GM19193 (cell line): Measurements from ENCODE around the gene ZNF618.

Experiments
- POLR2A ChIP-seq: IDR thresholded peaks from 4 replicates; pipeline ENCODE4 v1.6.1; 2011; ENCODE audit not compliant: insufficient read depth, insufficient read length; ENCODE audit errors: extremely low read depth

The ZNF618 gene

DNA sequence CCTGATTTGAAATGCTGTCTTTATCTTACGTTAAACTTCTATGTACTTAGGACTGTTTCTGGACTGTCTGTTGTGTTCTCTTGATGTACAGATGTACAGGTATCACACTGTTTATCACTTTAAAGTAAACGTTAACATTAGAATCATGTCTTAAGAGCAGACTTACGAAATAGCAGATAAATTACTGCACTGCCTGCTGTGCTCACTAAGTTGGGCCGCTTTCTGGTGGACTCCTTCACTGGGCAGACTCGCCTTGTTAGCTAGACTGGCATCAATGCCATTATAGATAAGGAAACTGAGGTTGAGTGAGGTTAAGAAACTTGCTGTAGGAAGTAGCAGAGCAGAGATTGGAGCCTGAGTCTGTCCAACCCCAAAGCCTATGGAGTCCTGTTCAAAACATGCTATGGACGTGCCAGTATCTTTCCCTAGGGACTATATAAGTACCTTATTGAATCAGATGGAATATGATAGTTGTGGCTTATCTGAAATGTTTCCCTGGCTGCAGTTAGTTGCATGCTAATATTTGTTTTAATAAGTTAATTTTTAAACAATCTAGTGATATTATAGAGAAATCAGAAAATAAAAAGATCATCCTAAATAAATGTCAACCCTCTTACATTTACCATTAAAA lies 16.9 kb downstream of the ZNF618 start:
- no peak for TF ChIP-seq POLR2A

DNA sequence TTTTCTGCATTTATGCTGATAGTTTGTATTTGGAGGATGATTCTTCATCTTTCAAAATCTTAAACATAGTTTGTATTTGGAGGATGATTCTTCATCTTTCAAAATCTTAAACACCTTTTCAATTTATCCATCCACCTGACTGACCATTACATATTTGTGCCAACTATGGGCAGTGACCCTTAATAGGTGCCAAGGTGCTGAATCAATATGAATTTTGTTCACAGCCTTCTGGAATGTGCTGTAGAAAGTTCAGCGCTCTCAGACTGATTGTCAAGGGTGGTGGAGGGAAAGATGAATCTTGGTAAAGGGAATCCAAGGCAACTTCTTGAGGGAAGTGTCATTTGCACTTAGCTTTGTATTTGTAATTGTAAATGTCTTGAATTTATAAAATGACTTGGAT lies 18.1 kb downstream of the ZNF618 start:
- no peak for TF ChIP-seq POLR2A

DNA sequence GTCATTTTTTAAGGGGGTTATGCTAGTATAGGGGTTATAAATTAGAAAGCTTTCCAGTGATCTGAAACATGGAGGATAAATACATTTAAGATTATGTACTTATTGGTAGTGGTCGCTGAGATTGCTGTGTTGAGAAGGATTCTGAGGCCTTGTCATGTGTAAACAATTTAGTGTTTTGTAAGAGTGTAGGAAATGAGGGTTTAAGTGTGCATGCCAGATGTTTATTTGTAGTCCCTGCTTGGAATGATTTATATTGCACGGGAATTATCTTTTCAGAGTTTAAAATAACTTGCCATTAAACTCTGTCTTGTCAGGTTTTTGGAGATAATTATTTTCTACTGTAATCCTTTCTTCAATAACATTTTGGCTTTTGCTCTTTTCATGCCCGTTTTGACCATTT lies 19.4 kb downstream of the ZNF618 start:
- no peak for TF ChIP-seq POLR2A

DNA sequence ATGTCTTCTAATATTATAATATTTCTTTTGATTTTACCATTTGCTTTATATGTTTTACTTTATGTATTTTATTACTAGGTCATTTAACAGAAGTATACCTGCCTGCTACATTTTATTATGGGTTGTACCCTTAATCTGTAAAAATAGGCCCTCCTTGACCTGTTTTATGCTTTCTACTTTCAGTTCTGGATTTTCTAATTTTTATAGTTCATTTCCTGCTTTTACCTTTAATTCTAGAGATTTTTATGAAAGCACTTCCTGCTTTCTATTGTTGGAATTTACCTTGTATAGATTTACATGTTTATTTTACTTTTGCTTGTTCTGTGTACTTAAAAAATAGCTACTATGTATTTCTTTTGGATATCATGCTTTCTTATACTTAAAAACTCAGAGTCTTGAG lies 20.6 kb downstream of the ZNF618 start:
- TF ChIP-seq POLR2A, result no peak

DNA sequence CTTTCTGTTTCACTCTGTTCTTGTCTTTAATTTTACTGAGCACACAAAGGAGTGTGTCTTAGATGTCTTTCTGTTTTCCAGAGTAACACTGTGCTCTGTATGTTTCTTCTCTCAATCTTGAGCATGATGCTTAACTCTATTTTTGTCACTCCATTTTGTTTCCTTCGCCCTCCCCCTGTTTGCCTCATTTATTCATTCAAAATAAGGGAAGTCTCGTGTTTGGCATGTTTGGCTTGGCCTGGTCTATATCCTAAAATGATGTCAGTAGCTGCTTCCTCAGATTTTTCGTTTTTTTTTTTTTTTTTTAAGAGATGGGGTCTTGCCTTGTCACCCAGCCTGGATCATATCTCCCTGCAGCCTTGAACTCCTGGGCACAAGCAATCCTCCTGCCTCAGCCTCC lies 22.0 kb downstream of the ZNF618 start:
- TF ChIP-seq POLR2A, result no peak

DNA sequence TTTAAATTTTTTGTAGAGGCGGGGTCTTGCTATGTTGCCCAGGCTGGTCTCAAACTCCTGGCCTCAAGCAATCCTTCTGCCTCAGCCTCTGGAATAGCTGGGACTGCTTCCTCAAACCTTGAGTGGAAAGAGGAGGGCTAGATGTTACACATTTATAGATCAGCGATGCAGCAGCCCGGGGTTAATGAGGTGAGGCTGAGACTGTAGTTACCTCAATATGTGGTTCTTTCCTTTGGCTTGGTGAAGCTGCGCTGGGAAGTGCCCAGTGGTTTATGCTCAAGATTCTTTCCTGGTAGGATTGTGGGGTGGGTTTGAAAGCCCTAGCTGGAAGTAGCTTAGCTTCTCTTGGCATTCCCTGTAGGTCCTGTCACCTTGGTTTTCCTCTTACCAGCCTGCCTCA lies 22.5 kb downstream of the ZNF618 start:
- no peak for TF ChIP-seq POLR2A

DNA sequence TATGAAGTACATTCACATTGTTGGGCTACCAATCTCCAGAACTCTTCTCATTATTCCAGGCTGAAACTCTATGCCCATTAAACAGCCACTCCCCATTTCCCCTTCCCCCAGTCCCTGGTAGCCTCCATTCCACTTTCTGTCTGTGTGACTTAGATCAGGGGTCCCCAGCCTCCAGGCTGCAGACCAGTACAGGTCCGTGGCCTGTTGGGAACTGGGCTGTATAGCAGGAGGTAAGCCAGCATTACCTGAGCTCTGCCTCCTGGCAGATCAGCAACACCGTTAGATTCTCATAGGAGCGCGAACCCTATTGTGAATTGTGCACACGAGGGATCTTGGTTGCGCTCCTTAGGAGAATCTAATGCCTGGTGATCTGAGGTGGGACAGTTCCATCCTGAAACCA lies 23.1 kb downstream of the ZNF618 start:
- no peak for TF ChIP-seq POLR2A

DNA sequence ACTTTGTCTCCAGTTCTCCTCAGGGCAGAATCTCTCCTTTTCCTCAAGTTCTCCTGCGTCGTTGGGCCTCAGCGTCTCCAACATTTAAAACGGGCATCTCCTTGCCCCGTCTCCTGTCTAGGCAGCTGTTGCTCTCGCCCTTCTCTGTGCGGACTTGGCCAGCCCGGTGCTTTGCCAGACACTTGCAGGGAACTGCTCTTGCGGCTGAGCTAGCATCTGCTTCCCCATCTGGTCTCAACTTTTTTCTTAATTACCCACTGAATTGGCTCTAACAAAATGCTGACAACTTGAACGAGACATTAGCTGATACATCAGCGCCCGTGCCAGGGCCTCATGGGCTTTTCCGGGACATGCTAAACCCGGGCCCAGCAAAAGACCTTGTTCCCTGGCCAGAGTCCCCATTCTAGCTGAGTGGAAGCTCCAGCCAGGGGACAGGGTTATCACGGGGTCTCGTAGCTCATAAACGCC lies 25.1 kb downstream of the ZNF618 start:
- TF ChIP-seq POLR2A, result no peak

DNA sequence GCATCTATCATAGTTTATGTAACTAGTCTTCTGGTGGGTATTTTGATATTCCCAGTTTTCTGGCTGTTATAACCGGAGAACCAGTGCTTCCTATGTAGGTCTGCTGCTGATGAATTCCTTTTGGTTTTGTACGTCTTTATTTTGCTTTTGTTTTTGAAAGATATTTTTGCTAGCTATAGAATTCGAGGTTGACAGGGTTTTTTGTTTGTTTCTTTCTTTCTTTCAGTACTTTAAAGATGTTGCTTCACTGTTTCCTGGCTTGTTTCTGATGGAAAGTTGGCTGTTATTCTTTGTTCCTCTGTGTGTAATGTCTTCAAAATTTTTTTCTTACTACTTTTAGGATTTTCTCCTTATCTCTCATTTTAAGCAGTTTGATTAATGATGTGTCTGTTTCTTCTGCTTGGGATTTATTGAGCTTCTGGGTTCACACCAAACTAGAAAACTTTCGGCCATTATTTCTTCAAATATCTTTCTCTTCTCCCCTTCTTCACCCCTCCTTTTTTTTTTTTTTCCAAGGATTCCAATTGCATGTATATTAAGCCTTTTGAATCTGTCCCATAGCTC lies 27.5 kb downstream of the ZNF618 start:
- TF ChIP-seq POLR2A, result no peak

DNA sequence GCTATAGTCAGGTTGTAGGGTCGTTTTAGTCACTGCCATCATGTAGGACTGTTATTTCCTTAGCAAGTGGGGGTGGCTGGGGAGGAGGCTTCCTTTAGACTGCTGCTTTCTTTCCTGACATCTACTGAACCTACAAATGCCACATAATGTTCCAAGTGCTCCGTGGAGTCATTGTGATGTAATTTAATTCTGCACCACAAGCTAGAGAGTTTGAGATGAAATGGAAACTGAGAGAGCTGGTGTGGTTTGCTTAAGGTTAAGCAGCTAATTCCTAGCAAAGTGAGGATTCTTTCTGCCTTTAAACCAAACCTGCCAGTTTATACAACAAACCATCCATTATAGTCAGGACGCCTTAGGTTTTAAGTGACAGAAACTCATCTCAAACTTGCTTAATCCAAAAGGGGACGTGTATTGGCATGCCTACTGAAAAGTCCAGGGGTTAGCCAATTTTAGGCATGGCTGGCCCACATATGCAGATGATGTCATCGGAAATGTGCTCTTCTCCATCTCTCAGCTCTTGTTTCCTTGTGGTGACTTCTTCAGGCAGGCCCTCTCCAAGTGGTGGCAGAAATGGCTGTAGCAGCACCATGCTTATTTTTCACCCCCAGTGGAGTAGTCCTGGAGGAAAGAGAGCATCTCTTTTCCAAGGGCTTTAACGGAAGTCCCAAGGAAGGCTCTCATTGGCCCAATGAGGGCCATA lies 30.5 kb downstream of the ZNF618 start:
- no peak for TF ChIP-seq POLR2A

DNA sequence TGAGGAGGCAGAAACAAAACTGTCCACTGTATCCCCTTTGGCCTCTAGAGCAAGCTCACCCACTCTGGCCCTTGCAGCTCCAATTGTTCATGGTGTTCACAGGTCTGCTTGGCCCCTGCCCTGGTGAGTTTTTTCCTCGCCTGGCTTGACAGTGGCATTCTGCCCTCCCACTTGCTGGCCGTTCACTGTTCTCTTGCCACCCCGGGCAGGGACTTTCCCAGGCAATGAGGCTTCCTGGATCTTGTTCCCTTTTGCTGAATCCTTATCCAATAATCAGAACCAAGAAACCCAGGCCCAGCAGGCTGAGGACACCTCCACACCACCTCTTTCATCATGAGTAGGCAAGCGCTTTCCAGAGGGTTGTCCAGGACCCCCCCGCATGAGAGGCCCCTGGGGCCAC lies 31.2 kb downstream of the ZNF618 start:
- TF ChIP-seq POLR2A, result no peak

DNA sequence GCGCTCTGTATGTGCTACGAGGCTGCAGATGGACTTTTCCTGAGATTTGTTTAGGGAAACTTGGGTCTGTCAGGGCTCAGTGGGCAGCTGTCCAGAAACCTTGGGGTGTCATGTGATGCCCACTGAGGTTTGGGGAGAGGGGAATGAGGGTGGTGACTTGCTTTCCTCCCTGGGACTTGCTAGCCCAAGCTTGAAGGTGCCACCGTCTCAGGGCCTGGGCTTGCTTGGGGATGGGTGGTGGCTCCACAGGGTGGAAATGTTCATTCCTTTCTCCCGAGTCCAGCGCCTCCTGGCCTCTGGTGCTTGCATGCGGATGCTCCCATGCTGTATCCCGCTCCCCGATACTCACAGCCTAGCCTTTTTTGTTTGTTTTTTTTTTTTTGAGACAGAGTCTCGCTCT lies 33.3 kb downstream of the ZNF618 start:
- no peak for TF ChIP-seq POLR2A

DNA sequence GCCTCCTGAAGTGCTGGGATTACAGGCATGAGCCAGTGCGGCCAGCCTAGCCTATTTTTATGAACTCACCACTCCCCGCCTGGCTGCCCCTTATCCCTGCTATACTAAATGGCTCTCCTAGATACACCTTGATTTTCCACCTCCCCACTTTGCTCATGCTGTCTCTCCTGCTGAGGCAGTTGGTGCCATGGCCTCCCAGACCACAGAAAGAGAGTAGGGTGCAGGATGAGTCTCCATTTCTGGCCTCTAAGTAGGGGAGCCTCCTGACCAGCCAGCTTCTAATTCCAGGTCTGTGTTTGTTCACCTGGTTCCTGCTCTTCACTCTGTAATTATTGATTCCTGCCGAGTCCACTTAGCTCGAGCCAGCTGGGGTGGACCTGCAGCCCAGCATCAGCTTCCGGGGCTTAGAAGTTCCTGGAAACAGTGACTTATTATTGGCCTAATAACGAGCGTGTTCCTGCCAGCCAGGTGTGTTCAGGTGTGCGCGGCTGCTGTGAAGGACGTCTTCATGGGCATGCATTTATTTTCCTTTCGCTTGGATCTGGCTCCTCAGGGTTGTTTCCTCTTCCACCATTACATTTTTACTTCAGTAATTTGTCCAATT lies 34.0 kb downstream of the ZNF618 start:
- TF ChIP-seq POLR2A, result no peak

DNA sequence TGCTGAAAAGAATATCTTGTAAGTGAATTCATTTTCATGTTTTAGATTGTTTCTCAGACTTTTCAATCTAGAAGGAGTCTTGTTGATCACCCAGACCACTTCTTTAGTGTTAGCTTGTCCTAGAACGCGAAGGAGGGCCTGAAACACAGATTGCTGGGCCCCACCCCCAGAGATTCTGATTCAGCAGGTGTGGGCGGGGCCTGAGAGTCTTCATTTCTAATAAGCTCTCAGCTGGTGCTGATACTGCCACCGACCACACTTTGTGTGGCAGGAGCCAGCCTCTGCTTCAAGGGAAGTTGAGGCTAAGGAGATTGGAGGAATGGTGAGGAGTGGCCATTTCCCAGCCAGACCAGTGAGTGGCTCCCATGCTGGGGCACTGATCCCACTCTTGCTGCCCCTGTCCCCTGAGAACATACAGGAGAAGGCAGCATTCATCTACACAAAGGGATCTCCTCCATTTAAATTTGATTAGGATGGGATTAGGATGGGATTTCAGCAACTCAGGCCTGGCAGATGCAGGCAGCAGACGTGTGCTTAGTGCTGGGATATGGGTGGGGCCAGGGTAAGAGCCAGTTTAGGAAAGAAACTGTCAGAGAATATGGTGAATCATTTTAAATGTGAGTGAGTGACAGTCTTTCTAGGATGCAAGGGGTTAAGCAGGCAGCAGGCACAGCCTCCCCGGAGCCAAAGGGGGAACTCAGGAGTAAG lies 35.9 kb downstream of the ZNF618 start:
- TF ChIP-seq POLR2A, result no peak

DNA sequence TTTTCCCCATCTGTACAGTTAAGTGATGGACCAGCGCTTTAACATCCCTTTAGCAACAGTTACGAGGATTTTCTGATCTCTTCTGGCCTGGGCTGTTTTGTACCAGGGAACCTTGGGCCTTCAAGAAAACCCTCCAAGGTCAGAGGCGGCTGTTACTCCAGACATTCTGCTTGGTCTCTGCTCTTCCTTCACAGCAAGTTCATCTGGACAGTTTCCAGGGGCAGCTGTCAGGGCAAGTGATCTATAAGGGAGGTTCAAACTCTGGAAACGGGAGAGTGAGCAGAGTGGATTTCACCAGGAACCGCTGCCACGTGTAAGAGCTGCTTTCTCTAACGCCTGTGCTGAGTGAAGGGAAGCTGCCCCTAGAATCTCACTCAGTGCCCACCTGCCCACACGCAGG lies 36.7 kb downstream of the ZNF618 start:
- no peak for TF ChIP-seq POLR2A
